ENCODE data around the gene DAPK2.

Gene DAPK2

DNA sequence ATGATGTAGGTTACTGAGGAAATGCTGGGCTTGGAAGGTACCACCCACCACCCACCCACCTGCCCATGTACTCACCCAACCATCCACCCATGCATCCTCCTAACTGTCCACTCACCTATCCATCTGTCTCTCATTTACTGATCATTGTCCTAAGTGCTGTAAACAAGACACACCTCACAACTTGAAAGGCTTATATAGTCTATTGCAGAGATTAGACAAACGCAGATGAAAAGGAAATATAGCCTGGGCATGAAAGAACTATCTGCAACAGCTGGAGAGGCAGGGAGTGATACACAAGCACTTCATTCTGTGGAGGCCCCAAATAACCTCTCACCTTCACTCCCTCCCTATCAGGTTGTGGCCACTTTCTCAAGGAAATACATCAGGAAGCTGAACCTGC is 54.0 kb downstream of the DAPK2 start:
- no peak for DNase-seq
- no peak overlapping the region for H4K12ac ChIP-seq (ENCODE audit: low read depth, low read length)
- no peak overlapping the region for H3K9ac ChIP-seq (ENCODE audit: low read length)
- no peak overlapping the region for H3K18ac ChIP-seq (ENCODE audit: low read length)
- no CpG with 5 or more reads among the region's 1 CpG for WGBS (ENCODE audit: extremely low coverage, insufficient coverage, insufficient read length)
- no peak overlapping the region for H4K91ac ChIP-seq (ENCODE audit: low read depth, low read length)
- no peak overlapping the region for H2BK120ac ChIP-seq (ENCODE audit: insufficient read depth, low read length, poor library complexity)
- H4K8ac ChIP-seq (ENCODE audit: low read depth, low read length), result no peak overlapping the region
- no peak overlapping the region for H3K23ac ChIP-seq (ENCODE audit: low read length)
- no peaks in the 10 kb centered on the region for H3K79me2 ChIP-seq (ENCODE audit: control insufficient read depth, insufficient read depth, low read length, poor library complexity)
- no peaks in the 10 kb centered on the region for H3K9me3 ChIP-seq (ENCODE audit: insufficient read depth, low read depth, low read length)
- no peaks in the 10 kb centered on the region for H3K4me1 ChIP-seq (ENCODE audit: control insufficient read depth in 1 of 2, insufficient read depth in 2 of 2, low read length in 2 of 2)
- no peak overlapping the region for H2AFZ ChIP-seq (ENCODE audit: insufficient read depth, low read length, poor library complexity)
- H3K79me1 ChIP-seq (ENCODE audit: low read length), result no peaks in the 10 kb centered on the region
- no peak overlapping the region for H3K14ac ChIP-seq (ENCODE audit: low read length)
- H2AK5ac ChIP-seq (ENCODE audit: low read length), result no peak overlapping the region
- H3K27me3 ChIP-seq (ENCODE audit: insufficient read depth, low read length), result no peaks in the 10 kb centered on the region
- H3K4me2 ChIP-seq (ENCODE audit: low read length), result no peak overlapping the region
- no peak overlapping the region for H3K4ac ChIP-seq (ENCODE audit: low read depth, low read length)
- no peaks in the 10 kb centered on the region for H3K36me3 ChIP-seq (ENCODE audit: control insufficient read depth in 1 of 2, insufficient read depth in 2 of 2, low read length in 2 of 2)
- H3K27ac ChIP-seq (ENCODE audit: low read depth, low read length), result no peak overlapping the region
- H2BK5ac ChIP-seq (ENCODE audit: low read depth, low read length, poor library complexity), result no peak overlapping the region
- no peak overlapping the region for H3K4me3 ChIP-seq (ENCODE audit: low read depth, low read length)
- H2BK12ac ChIP-seq (ENCODE audit: low read length), result no peak overlapping the region

DNA sequence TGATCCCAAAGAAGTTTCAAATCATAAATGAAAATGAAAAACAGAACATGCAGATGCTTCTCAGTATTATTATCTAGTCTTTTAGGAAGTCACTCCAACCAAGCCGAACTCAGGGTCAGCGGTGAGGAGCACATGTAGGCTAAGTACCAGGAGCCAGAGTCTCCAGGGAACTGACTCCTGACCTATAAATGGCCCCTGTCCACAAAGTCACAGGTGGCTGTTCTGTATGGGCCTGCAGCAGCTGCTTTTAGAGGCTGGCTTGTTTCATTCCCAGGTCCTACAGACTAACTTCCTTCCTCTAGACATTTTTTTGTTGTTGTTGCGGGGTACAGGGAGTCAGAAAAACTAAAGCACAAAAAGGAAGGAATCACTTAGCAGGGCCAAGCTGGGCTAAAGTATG is 54.6 kb downstream of the DAPK2 start:
- no peaks in the 10 kb centered on the region for H3K79me2 ChIP-seq (ENCODE audit: control insufficient read depth, insufficient read depth, low read length, poor library complexity)
- no peak overlapping the region for H2BK12ac ChIP-seq (ENCODE audit: low read length)
- no peak overlapping the region for H4K12ac ChIP-seq (ENCODE audit: low read depth, low read length)
- no peak overlapping the region for H3K4me2 ChIP-seq (ENCODE audit: low read length)
- no peaks in the 10 kb centered on the region for H3K27me3 ChIP-seq (ENCODE audit: insufficient read depth, low read length)
- H3K9ac ChIP-seq (ENCODE audit: low read length), result no peak overlapping the region
- no peak overlapping the region for H2AFZ ChIP-seq (ENCODE audit: insufficient read depth, low read length, poor library complexity)
- H2BK120ac ChIP-seq (ENCODE audit: insufficient read depth, low read length, poor library complexity), result no peak overlapping the region
- H3K9me3 ChIP-seq (ENCODE audit: insufficient read depth, low read depth, low read length), result no peaks in the 10 kb centered on the region
- H3K14ac ChIP-seq (ENCODE audit: low read length), result no peak overlapping the region
- H3K27ac ChIP-seq (ENCODE audit: low read depth, low read length), result no peak overlapping the region
- no peak overlapping the region for H4K8ac ChIP-seq (ENCODE audit: low read depth, low read length)
- no peak overlapping the region for H3K18ac ChIP-seq (ENCODE audit: low read length)
- H2BK5ac ChIP-seq (ENCODE audit: low read depth, low read length, poor library complexity), result no peak overlapping the region
- H3K23ac ChIP-seq (ENCODE audit: low read length), result no peak overlapping the region
- H3K79me1 ChIP-seq (ENCODE audit: low read length), result no peaks in the 10 kb centered on the region
- WGBS (ENCODE audit: extremely low coverage, insufficient coverage, insufficient read length), result no CpG with 5 or more reads among the region's 3 CpGs
- H3K4ac ChIP-seq (ENCODE audit: low read depth, low read length), result no peak overlapping the region
- H4K91ac ChIP-seq (ENCODE audit: low read depth, low read length), result no peak overlapping the region
- H3K4me3 ChIP-seq (ENCODE audit: low read depth, low read length), result no peak overlapping the region
- no peak overlapping the region for H2AK5ac ChIP-seq (ENCODE audit: low read length)
- H3K36me3 ChIP-seq (ENCODE audit: control insufficient read depth in 1 of 2, insufficient read depth in 2 of 2, low read length in 2 of 2), result no peaks in the 10 kb centered on the region
- no peaks in the 10 kb centered on the region for H3K4me1 ChIP-seq (ENCODE audit: control insufficient read depth in 1 of 2, insufficient read depth in 2 of 2, low read length in 2 of 2)
- no peak for DNase-seq

DNA sequence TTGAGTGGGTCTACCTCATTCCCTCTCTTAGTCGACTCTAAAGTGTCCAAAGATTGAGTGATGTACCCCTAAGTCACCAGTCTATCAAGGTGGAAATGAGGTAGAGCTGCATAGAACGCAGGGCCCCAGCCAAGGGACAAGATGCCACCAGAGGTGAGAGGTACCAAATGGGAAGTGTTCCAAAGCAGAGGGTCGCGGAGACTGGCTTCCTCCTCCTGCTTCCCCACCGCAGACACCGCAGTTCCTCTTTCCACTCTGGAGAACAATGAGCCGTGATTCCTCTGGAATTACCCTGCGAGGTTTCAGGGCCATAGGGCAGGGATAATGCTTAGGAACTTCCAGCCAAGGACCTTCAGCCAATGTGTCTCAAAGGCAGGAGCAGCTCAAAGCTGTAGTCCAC is 55.8 kb downstream of the DAPK2 start:
- Histone ChIP-seq H2AK5ac (ENCODE audit: low read length) (no peak overlapping the region), H3K4ac (ENCODE audit: low read depth, low read length) (no peak overlapping the region), H4K8ac (ENCODE audit: low read depth, low read length) (no peak overlapping the region), H4K91ac (ENCODE audit: low read depth, low read length) (no peak overlapping the region), H2AFZ (ENCODE audit: insufficient read depth, low read length, poor library complexity) (no peak overlapping the region), H3K36me3 (ENCODE audit: control insufficient read depth in 1 of 2, insufficient read depth in 2 of 2, low read length in 2 of 2) (no peaks in the 10 kb centered on the region), H3K27ac (ENCODE audit: low read depth, low read length) (no peak overlapping the region), H2BK5ac (ENCODE audit: low read depth, low read length, poor library complexity) (no peak overlapping the region), H2BK120ac (ENCODE audit: insufficient read depth, low read length, poor library complexity) (no peak overlapping the region), H3K4me3 (ENCODE audit: low read depth, low read length) (no peak overlapping the region), H3K9ac (ENCODE audit: low read length) (no peak overlapping the region), H3K9me3 (ENCODE audit: insufficient read depth, low read depth, low read length) (no peaks in the 10 kb centered on the region), H3K27me3 (ENCODE audit: insufficient read depth, low read length) (no peaks in the 10 kb centered on the region), H3K4me2 (ENCODE audit: low read length) (no peak overlapping the region), H4K12ac (ENCODE audit: low read depth, low read length) (no peak overlapping the region), H2BK12ac (ENCODE audit: low read length) (no peak overlapping the region), H3K4me1 (ENCODE audit: control insufficient read depth in 1 of 2, insufficient read depth in 2 of 2, low read length in 2 of 2) (no peaks in the 10 kb centered on the region), H3K23ac (ENCODE audit: low read length) (no peak overlapping the region), H3K14ac (ENCODE audit: low read length) (no peak overlapping the region), H3K79me2 (ENCODE audit: control insufficient read depth, insufficient read depth, low read length, poor library complexity) (no peaks in the 10 kb centered on the region), H3K79me1 (ENCODE audit: low read length) (no peaks in the 10 kb centered on the region), H3K18ac (ENCODE audit: low read length) (no peak overlapping the region)
- peak in 1 of 2 donors; percentile 19 for DNase-seq
- WGBS (ENCODE audit: extremely low coverage, insufficient coverage, insufficient read length), result no CpG with 5 or more reads among the region's 8 CpGs

DNA sequence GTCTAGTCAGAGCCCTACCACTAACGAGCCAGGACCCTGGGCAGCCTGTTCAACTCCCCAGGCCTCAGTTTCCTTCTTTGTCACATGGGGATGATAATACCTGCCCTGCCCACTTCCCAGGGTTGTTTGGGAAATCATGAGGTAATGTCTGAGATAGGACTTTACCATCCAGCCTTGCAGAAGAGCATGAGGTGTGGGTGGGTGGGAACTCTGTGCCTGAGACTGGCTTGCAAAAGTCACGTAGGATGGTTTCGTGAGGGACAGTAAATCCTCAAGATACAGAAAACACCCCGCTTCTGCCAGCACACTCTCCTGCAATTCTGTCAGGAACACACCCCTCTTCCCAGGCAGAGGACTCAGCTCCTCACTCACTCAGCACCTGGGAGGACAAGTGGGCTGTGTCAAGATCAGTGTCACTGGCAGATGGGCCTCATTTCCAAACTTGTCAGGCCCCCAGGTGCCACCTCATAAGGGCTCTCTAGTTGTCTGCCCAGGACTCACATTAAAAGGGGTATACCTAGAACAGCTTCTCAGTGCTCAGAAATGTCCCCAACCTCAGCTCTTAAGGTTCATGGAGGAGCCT is 58.4 kb downstream of the DAPK2 start:
- H3K9ac ChIP-seq (ENCODE audit: low read length), result no peak overlapping the region
- no peak overlapping the region for H2BK12ac ChIP-seq (ENCODE audit: low read length)
- H4K91ac ChIP-seq (ENCODE audit: low read depth, low read length), result no peak overlapping the region
- H3K79me2 ChIP-seq (ENCODE audit: control insufficient read depth, insufficient read depth, low read length, poor library complexity), result no peaks in the 10 kb centered on the region
- no peaks in the 10 kb centered on the region for H3K36me3 ChIP-seq (ENCODE audit: control insufficient read depth in 1 of 2, insufficient read depth in 2 of 2, low read length in 2 of 2)
- H3K18ac ChIP-seq (ENCODE audit: low read length), result no peak overlapping the region
- H4K8ac ChIP-seq (ENCODE audit: low read depth, low read length), result no peak overlapping the region
- no peaks in the 10 kb centered on the region for H3K4me1 ChIP-seq (ENCODE audit: control insufficient read depth in 1 of 2, insufficient read depth in 2 of 2, low read length in 2 of 2)
- H2BK5ac ChIP-seq (ENCODE audit: low read depth, low read length, poor library complexity), result no peak overlapping the region
- no peak overlapping the region for H3K4ac ChIP-seq (ENCODE audit: low read depth, low read length)
- no peak overlapping the region for H3K4me3 ChIP-seq (ENCODE audit: low read depth, low read length)
- no peaks in the 10 kb centered on the region for H3K27me3 ChIP-seq (ENCODE audit: insufficient read depth, low read length)
- no peak overlapping the region for H2BK120ac ChIP-seq (ENCODE audit: insufficient read depth, low read length, poor library complexity)
- H3K79me1 ChIP-seq (ENCODE audit: low read length), result no peaks in the 10 kb centered on the region
- H4K12ac ChIP-seq (ENCODE audit: low read depth, low read length), result no peak overlapping the region
- H3K4me2 ChIP-seq (ENCODE audit: low read length), result no peak overlapping the region
- no peak overlapping the region for H3K23ac ChIP-seq (ENCODE audit: low read length)
- no peak overlapping the region for H2AK5ac ChIP-seq (ENCODE audit: low read length)
- H3K14ac ChIP-seq (ENCODE audit: low read length), result no peak overlapping the region
- no peak overlapping the region for H3K27ac ChIP-seq (ENCODE audit: low read depth, low read length)
- no peak for DNase-seq
- H3K9me3 ChIP-seq (ENCODE audit: insufficient read depth, low read depth, low read length), result no peaks in the 10 kb centered on the region
- no CpG with 5 or more reads among the region's 4 CpGs for WGBS (ENCODE audit: extremely low coverage, insufficient coverage, insufficient read length)
- H2AFZ ChIP-seq (ENCODE audit: insufficient read depth, low read length, poor library complexity), result no peak overlapping the region
